Activated gamma-delta T cell treated with anti-CD3 and anti-CD28 coated beads, Interleukin-2, amount 50 U/mL, for 16 hours (primary cell): ENCODE results near the gene PIP5K1A.
"Not testable (repeated sequence)": the region's sequence is repeated elsewhere in the genome, so short reads cannot be mapped to it uniquely, and the experiment has no call there.

Experiments
- DNase-seq: peaks from one replicate; pipeline ENCODE4 v3.0.0-alpha.2; 2020; ENCODE audit warnings: low read depth

PIP5K1A gene, protein sequence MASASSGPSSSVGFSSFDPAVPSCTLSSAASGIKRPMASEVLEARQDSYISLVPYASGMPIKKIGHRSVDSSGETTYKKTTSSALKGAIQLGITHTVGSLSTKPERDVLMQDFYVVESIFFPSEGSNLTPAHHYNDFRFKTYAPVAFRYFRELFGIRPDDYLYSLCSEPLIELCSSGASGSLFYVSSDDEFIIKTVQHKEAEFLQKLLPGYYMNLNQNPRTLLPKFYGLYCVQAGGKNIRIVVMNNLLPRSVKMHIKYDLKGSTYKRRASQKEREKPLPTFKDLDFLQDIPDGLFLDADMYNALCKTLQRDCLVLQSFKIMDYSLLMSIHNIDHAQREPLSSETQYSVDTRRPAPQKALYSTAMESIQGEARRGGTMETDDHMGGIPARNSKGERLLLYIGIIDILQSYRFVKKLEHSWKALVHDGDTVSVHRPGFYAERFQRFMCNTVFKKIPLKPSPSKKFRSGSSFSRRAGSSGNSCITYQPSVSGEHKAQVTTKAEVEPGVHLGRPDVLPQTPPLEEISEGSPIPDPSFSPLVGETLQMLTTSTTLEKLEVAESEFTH

DNA sequence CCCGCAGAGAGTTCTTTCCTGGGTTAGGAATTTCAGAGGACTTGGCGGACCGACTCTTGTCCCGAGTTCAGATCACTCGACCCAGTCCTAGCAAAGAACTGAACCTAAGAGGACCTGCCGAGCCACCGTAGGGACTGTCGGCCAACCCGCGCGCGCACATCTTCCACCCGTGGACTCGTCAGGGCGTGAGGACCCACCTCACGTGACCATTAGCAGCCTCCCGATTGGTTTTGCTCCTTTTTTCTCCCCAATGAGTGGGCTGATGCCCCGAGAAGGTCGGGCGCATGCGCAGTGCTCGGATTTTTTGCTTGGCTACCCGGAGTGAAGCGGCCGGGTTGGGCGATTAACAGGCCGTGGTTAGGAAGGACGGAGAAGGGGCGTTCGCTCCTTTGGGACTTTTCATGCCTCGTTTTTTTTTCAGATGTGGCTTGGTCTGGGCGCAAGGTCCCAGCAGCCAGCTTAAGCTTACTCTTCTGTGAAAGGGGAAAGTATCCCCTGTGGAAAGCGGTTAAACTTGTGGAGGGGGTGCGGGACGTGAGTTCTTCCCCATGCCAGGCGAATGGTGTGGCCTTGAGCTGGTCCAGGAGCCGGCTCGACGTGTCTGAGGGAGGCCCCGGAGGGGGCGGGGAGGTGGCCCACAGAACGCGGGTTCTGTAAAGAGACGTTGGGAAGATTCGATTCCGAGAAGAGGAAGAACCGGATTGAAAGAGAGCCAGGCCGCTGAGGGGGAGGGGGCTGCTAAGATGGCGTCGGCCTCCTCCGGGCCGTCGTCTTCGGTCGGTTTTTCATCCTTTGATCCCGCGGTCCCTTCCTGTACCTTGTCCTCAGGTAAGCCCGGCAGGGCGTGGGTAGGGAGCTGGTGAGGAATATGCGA lies at the start of gene PIP5K1A:
Gene PIP5K1A, plus strand, starts transcription at position 299 of the 874 bp plus-strand sequence. Its CDS starts 445 bp downstream, at position 744.
- peak; percentile 99 for DNase-seq

DNA sequence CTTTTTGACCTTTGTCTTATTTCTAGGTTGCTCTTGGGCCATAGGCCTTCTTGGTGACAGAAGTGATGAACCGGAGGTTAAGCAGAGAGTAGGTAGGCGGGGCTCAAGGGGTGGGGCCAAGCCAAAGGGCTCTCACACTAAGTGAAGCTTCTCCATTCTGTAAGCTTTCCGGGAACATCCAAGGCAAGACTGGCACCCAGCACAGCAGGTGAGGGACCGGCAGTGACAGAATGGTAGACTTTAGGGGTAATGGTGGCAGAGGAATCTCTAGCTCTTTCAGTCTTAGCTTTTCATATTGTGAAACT lies 41.9 kb upstream of the PIP5K1A start, which contains the start of gene TNFAIP8L2:
Gene TNFAIP8L2, plus strand, starts transcription at position 135 of the 305 bp plus-strand sequence. CDS start 2,049 bp downstream, outside the sequence.
- DNase-seq = peak; percentile 57

DNA sequence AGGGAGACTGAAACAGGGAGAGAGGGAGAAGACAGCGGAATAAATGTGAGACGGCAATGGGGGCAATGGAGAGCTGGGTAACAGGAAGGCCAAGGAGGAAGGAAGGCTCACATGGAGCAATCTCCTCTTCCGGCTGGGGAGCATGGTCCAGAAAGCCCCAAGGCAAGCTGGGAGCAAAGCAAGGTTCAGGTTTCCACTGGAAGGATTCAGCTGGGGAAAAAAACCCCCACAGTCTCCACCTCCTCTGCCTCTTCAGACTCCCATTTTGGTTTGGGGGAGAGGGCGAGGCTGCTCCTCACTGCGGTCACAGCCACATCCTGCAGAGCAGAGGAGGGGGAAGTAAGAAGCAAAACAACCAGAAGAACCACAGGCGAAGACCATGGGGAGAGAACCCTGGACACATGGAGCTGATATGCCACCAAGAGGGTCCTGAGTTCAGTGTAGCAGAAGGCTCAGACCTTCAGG lies 41.3 kb upstream of the PIP5K1A start:
- DNase-seq = no peak

DNA sequence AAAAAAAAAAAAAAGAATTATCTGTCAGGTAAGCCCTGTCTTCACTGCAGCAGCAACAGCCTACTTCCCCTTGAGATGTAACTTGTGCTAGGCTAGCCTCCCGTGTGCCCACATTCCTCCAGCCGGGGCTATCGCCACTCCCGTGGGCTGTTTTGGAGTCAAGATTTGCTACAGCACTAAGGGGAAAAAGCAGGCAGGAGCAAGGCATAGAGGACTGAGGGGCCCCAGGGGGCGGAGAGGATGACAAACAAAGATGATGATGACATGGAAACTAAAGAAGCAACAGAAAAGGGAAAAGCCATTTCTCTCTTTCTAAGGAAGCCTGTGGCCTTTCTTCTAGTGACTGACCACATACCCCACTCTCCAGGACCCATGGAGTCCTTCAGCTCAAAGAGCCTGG lies 40.0 kb upstream of the PIP5K1A start:
- no peak for DNase-seq

DNA sequence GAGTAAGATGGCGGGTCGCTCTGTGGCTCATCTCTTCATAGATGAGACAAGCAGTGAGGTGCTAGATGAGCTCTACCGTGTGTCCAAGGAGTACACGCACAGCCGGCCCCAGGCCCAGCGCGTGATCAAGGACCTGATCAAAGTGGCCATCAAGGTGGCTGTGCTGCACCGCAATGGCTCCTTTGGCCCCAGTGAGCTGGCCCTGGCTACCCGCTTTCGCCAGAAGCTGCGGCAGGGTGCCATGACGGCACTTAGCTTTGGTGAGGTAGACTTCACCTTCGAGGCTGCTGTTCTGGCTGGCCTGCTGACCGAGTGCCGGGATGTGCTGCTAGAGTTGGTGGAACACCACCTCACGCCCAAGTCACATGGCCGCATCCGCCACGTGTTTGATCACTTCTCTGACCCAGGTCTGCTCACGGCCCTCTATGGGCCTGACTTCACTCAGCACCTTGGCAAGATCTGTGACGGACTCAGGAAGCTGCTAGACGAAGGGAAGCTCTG lies 39.6 kb upstream of the PIP5K1A start:
- no peak for DNase-seq

DNA sequence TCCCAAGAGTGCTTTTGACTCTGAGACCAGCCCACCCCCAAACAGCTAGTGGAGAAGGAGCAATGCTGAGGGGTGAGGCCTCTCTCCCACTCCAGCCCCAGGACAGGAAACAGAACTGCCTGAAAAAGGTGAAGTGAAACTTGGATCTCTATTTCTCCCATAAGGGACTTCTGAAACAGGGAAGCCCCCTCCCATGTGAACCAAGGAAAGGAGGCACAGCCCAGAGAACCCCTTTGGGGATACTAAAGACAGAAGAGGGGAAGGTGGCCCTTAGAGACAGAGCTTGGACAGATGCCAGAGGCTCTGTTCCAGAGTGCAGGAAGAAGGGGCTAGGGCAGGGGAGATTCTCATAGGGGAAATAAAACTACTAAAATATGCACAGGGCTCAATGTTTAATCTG lies 39.0 kb upstream of the PIP5K1A start:
- DNase-seq = no peak

DNA sequence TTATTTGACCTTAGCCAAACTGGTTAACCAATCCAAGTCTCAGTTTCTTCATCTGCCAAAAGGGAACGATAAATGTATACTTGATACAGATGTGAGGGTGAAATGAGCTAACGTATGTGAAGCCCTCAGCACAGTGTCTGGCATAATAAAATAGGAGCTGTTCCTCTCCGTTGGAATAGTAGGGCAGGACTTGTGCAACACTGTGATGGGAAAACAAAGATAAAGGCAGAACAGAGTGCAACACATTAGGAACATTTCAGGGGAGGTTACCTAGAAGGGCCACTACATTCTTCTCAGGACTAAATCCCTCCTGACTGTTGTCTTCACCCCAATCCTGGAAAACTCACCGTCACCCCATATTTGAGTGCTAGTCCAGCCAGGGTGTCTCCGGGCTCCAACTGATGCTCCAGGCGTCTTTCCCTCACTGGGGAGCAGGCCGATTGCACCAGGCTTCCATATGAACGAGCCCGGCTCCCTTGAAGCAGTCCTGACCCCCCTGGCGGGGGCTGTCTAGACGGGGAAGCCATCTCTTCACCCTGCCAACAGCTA lies 33.5 kb upstream of the PIP5K1A start:
- DNase-seq = no peak

DNA sequence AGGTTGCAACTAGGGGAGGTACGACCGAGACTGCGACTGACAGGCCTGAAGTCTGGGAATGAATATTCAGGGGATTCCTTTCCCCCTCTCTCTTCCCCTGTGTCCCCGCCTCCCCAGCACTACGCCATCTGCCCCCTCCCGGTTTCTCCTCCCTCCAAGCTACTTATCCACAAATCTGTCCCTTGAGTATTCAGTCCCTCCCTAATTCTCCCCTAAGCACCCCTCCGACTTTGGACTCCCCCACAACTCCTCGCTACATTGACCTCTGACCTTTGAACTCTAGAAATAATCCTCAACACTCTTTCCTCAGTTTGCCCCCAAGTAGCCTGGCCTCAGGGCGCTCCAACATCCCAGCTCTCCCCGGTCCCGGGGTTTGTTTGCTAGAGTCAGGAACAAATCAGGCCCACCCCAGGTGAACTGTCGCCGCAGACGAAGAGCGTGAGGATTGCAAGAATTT lies 33.0 kb upstream of the PIP5K1A start:
- DNase-seq = no peak

DNA sequence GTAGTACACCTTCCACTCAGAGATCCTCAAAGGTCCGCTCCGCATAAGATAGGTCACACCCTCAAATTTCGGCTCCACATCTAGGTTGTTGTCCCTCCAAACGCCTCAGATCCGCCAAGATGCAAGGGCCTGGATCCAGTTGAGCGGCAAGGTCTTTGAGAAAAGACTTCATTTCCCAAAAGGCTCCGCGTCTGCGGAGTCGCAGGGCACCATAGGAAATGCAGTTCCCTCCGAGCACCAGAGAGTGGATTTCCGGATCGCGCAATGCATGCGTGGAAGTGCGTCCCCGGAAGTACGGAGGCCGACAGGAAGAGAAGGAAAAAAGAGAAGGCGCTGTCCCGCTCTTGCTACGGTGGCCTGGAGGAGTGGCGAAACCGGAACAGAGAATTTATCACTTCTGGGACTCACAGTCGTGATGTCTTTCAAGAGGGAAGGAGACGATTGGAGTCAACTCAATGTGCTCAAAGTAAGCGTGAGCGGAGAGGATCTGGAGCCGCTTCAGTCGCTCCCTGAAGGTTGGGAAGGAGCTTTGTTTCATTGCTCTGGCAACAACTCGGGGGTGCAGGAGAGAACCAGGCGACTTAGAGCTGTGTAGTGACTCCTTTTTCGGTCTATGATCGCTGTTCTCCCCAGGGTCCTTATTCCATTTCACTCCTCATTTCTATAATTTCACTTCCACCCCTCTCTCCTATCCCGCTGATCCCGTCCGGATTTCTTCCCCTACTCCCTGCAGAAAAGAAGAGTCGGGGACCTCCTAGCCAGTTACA lies 32.4 kb upstream of the PIP5K1A start, which contains the start of the genes LYSMD1 and SCNM1:
Gene LYSMD1, minus strand, starts transcription at position 165 of the 767 bp plus-strand sequence. CDS start 644 bp downstream, outside the sequence.
Gene SCNM1, plus strand, starts transcription at position 407 of the 767 bp plus-strand sequence. Its CDS starts 9 bp downstream, at position 416.
- DNase-seq = peak; percentile 94

DNA sequence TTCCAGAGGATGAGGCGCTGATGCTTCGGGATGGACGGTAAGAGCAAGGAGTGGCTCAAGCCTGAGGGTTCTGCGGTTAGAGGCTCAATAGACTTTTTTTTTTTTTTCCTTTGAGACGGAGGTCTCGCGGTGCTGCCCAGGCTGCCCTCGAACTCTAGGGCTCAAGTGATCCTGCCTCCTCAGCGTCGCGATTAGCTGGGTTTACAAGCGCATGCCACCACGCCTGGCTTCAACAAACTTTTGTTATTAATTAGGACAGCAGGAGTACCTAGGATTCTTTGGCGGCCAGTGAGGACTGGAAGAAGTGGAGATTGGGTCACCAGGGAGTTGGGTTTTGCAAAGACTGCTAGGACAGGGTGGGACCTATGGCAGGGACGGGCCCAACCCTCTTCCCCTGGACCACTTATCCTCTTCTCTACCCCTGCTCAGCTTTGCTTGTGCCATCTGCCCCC lies 31.8 kb upstream of the PIP5K1A start:
- no peak for DNase-seq

DNA sequence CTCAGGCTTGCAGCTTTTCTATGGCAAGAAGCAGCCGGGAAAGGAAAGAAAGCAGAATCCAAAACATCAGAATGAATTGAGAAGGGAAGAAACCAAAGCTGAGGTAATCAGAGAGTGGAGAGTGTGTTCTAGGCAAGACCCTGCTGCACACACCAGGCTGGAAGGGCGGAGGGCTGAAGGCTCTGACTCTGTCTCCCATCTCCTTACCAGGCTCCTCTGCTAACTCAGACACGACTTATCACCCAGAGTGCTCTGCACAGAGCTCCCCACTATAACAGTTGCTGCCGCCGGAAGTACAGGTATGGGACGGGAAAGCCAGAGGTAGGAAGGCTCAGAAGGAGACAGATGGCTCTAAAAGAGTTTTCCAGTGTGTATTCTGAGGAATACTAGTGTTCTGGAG lies 31.2 kb upstream of the PIP5K1A start:
- no peak for DNase-seq

DNA sequence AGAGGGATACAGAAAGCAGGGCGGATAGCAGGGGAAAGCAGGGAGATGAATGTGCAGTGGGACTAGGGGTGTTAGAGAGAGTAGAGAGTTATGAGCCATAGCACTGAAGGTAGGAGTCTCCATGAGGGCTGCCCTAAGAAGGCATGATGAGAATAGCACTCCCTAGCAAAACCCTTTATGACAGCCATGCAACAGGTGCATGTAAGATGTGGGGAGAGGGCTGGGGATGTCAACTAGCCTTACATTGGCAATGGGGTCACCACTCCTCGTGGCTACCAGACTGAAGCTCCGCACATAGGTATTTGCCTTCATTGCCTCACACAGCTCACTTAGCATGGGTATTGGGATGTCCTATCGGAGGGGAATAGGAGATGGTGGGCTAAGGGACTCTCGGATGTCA lies 27.2 kb upstream of the PIP5K1A start:
- no peak for DNase-seq

DNA sequence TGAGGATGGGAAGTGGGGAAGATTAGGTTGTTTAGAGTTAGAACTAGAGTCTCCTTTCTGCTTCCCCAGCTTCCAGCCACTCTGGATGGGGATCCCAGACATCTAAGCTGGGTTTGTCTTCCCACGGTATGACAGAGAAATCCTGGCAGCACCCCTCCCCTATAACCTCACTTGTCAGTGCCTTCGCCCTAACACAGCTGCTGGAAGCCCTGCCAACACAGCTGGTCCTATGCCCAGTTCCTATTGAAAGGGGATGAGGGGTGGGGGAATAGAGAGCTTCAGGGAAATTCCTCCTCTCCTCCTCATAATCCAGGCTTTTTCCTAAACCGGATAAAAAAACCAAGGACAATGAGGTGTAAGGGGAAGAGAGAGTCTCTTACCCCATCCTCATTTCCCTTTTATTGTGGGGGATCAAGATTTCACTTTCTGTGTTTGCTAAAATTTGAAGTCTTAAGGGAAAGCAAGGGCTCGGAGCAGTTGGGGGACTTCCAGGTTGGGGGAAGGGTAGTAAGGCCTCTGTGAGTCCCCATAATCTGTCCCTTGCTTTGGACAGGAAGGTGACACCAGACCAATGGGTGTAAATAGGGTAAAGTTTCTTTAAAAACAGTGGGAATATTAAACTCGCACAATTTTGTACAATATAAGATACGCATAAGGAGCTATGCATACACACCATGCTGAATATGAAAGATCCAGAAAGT lies 23.2 kb upstream of the PIP5K1A start:
- no peak for DNase-seq

DNA sequence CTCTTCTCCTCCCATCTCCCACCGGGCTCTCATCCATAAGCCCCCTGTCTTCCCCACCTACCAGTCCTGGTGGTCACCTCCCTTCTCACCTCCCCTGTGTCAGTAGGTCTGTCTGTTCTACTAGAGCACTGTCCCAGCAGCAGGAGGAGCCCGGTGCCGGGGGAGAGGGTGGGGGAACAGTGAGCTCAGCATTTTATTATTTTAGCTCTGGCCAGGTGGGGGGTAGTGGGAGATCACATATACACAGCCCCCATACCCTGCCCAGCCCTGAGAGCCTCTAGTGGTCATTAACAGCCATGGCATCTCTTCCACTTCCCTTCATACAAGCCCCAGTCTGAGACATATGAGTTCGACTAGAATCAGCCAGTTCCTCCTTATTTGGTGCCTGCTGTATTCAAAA lies 22.5 kb upstream of the PIP5K1A start, which contains the start of gene TMOD4:
Gene TMOD4, minus strand, starts transcription at position 119 of the 400 bp plus-strand sequence. CDS start 1,106 bp downstream, outside the sequence.
- no peak for DNase-seq

DNA sequence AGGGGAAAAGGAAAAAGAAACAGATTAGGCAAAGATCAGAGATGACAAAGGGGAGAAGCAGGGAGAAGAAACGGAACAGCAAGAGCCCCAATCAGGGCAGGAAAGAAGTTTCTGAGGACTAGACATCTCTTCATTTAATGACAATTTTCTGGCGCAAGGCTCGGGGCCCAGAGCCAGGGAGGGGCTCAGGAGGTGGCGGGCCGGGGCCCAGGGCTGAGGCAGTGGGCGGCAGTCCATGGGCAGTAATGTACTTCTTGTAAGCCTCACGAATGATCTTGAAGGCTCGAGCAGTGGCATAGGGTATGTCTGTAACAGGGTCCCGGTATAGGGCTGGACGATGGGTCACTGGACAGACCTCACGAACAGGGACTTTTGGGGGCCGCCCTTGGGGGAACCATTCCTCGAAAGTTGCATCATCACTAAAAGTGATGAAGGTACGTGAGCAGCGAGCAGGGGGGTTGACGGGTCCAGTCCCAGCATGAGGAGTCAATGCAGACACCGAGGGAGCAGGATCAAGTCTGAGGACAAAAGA lies 21.8 kb upstream of the PIP5K1A start:
- no peak for DNase-seq

DNA sequence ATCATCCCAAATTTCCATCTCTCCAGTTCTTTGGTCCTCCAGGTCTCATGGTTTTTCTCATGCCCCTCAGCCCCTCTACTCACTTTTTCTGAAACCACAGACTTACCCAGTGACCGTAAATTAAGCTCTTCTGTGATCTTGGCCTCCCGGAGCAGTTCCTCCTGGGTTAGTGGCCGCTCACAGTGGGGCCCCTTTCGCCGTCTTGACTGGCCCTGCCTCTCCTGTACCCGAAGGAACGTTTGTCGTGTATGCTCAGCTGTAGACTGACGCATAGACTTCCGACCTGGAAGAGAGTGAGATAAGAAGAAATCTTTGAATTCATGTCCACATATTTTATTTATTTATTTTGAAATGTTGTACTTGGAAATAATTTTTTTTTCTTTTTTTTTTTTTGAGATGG lies 14.1 kb upstream of the PIP5K1A start:
- DNase-seq = no peak

DNA sequence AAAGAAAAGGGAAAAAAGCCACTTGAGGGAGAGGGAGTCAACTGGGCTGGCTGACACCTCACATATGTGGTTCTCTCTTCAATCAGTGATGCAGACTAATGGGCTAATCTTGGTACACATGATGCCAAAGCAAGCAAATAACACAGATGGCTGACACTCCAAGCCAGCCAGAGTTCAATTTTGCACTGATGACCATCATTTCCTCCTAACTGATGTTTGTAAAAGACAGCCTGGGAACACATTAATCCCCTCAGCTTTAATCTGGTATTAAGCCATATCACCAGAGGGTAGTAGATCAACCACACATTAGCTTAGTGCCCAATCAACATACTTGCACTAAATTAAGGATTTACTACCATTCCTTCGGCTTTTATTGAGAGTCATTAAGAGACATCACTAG lies 11.1 kb upstream of the PIP5K1A start:
- DNase-seq = no peak

DNA sequence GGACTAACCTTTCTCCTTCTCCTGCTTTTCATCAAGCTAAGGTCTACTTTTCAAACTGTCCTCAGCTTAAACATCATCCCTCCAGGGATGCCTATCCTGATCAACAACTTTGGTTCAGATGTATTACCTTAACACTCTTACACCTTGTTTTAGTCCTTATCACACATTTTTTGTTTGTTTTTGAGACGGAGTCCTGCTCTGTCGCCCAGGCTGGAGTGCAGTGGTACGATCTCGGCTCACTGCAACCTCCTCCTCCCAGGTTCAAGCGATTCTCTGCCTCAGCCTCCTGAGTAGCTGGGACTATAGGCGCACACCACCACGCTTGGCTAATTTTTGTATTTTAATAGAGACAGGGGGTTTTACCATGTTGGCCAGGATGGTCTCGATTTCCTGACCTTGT lies 9.7 kb upstream of the PIP5K1A start:
- not testable (repeated sequence) for DNase-seq

DNA sequence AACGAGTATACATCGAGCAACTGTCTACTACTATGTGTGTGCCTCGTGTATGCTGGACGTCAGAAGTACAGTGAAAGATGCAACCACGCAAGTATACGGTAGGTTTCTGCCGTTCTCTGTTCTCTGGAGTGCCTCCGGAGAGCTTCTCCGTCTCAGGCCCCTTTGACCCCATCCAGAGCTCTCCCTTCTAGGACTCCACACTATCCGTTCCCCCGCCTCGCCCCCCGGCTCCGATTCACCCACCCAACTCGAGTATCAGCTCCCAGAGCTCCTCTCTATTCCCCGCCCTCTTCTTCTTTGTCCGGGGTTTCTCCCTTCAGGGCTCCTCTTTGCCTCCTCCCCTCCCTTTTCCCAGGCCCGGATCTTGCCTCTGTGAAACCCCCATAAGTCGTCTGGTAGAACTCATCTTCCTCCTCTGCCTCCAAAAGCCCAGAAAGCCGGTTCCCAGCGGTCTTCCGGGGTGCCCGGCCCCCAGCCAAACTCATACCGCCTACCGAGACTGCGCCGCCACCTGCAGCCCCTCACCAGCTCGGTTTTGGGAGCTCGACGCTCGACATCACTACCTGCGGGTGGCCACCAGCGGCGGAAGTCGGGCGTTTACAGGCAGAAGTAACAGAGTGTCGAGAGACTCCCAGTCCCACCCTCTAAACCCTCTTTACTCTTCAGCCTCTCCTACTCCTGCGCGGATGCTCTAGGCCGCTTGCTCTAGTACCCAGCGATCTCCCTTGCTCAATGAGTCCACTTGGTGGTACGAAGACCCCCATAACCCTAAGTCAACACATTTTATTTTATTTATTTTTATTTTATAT lies 8.5 kb upstream of the PIP5K1A start, which contains the start of gene VPS72:
Gene VPS72, minus strand, starts transcription at position 561 of the 809 bp plus-strand sequence. Its CDS starts 76 bp downstream, at position 485.
- DNase-seq = peak; percentile 80
